ENCODE measurements around the gene OR8U1.

- no peak for TF ChIP-seq CTCF (conservative IDR thresholded peaks at IDR 0.05; ENCODE audit: low read length)
- TF ChIP-seq EZH2phosphoT487 (IDR thresholded peaks at IDR 0.05; ENCODE audit: borderline replicate concordance, low read depth, low read length), result no peak
Observed at GRCh38 chr11:56375324-56375723, at the start of gene OR8U1.

Measured in OCI-LY7 (cell line).